IMR-90 (cell line): ENCODE results near the gene COG3. TPM values are rescaled to one million over a fixed set of nuclear protein-coding genes. Genes with fewer than 3 reads are reported as not detected.

ENCODE experiments used
- ATAC-seq: fragments of 200-7000 bp; cut with Tn5 transposase; 2 replicates; pipeline ENCODE4 v1.9.1; 2020; ENCODE audit warnings: low read depth, mild to moderate bottlenecking, moderate library complexity
- BruUV-seq: library from RNA; stranded (reverse); fragments of 400-500 nt; replicated peaks from 2 replicates; lab custom pipeline; 2021; lab: Mats Ljungman, UMichigan
- CTCF ChIA-PET: fragments of 300-600 bp; formaldehyde crosslinking; extraction: SDS; loops from one replicate; lab custom pipeline; 2021; ENCODE audit warnings: antibody characterized with exemption; lab: Yijun Ruan, JAX
- POLR2A ChIA-PET: fragments of 300-600 bp; sonication (Branson Sonifier 250); formaldehyde crosslinking; loops from one replicate; lab custom pipeline; 2022; ENCODE audit warnings: antibody characterized with exemption; ENCODE audit not compliant: unreplicated experiment; lab: Charles Lee
- DNase-seq: peaks from one replicate; pipeline ENCODE4 v3.0.0; 2013
- H2AFZ ChIP-seq: replicated peaks from 2 replicates; pipeline ENCODE3; 2013; ENCODE audit warnings: low read length, mild to moderate bottlenecking; ENCODE audit not compliant: poor library complexity
- H2AK5ac ChIP-seq: 2 replicates; pipeline ENCODE4 v1.6.1; 2013; ENCODE audit warnings: low read depth, low read length, inconsistent platforms
- H2AK9ac ChIP-seq: replicated peaks from 2 replicates; pipeline ENCODE3; 2013; ENCODE audit warnings: mild to moderate bottlenecking, low read depth, low read length, moderate library complexity; ENCODE audit not compliant: poor library complexity
- H2BK120ac ChIP-seq: 2 replicates; pipeline ENCODE4 v1.6.1; 2013; ENCODE audit warnings: low read depth, low read length, inconsistent platforms
- H2BK15ac ChIP-seq: 3 replicates; pipeline ENCODE4 v1.6.1; 2013; ENCODE audit warnings: low read depth, low read length, inconsistent platforms
- H2BK20ac ChIP-seq: 2 replicates; pipeline ENCODE4 v1.6.1; 2013; ENCODE audit warnings: low read depth, mild to moderate bottlenecking, inconsistent platforms, low read length, moderate library complexity
- H2BK5ac ChIP-seq: 2 replicates; pipeline ENCODE4 v1.6.1; 2013; ENCODE audit warnings: mild to moderate bottlenecking, low read depth, low read length, inconsistent platforms; ENCODE audit not compliant: poor library complexity, severe bottlenecking
- H3K14ac ChIP-seq: replicated peaks from 2 replicates; pipeline ENCODE4 v1.6.1; 2013; ENCODE audit warnings: low read depth, low read length, inconsistent platforms
- H3K18ac ChIP-seq: 2 replicates; pipeline ENCODE4 v1.6.1; 2013; ENCODE audit warnings: low read depth, low read length, control low read depth
- H3K23ac ChIP-seq: 2 replicates; pipeline ENCODE4 v1.6.1; 2013; ENCODE audit warnings: low read depth, low read length, inconsistent platforms
- H3K27ac ChIP-seq: 2 replicates; pipeline ENCODE4 v1.5.1; 2013; ENCODE audit warnings: mild to moderate bottlenecking, control low read depth, low read length; ENCODE audit not compliant: insufficient read depth
- H3K27me3 ChIP-seq: 2 replicates; pipeline ENCODE4 v1.6.1; 2013; ENCODE audit warnings: low read length; ENCODE audit not compliant: control insufficient read depth, insufficient read depth
- H3K36me3 ChIP-seq: 2 replicates; pipeline ENCODE4 v1.6.1; 2013; ENCODE audit warnings: low read length, mixed read lengths; ENCODE audit not compliant: control insufficient read depth, insufficient read depth
- H3K4ac ChIP-seq: 2 replicates; pipeline ENCODE4 v1.6.1; 2013; ENCODE audit warnings: low read depth, low read length, inconsistent platforms
- H3K4me1 ChIP-seq: 2 replicates; pipeline ENCODE4 v1.6.1; 2013; ENCODE audit warnings: low read length, mixed read lengths; ENCODE audit not compliant: control insufficient read depth, insufficient read depth
- H3K4me2 ChIP-seq: 2 replicates; pipeline ENCODE4 v1.6.1; 2013; ENCODE audit warnings: low read depth, mild to moderate bottlenecking, control low read depth, low read length, moderate library complexity
- H3K4me3 ChIP-seq: 2 replicates; pipeline ENCODE4 v1.5.1; 2013; ENCODE audit warnings: low read depth, mild to moderate bottlenecking, control low read depth, low read length, moderate library complexity; ENCODE audit not compliant: insufficient read depth
- H3K56ac ChIP-seq: 2 replicates; pipeline ENCODE4 v1.6.1; 2013; ENCODE audit warnings: low read length, inconsistent platforms; ENCODE audit not compliant: insufficient read depth; ENCODE audit errors: extremely low read depth
- H3K79me1 ChIP-seq, 2 experiments: 2 replicates each; pipeline ENCODE4 v1.6.1; 2013; ENCODE audit warnings: low read length in 2 of 2, inconsistent platforms in 1 of 2, low read depth in 1 of 2
- H3K9ac ChIP-seq: 2 replicates; pipeline ENCODE4 v1.6.1; 2013; ENCODE audit warnings: low read depth, low read length, control low read depth
- H3K9me1 ChIP-seq: 2 replicates; pipeline ENCODE4 v1.6.1; 2013; ENCODE audit warnings: low read length, inconsistent platforms; ENCODE audit not compliant: insufficient read depth
- H3K9me3 ChIP-seq: 2 replicates; pipeline ENCODE4 v1.6.1; 2013; ENCODE audit warnings: low read length; ENCODE audit not compliant: control insufficient read depth, insufficient read depth
- H4K20me1 ChIP-seq: 2 replicates; pipeline ENCODE4 v1.6.1; 2013; ENCODE audit warnings: low read length, inconsistent platforms; ENCODE audit not compliant: insufficient read depth
- H4K5ac ChIP-seq: 2 replicates; pipeline ENCODE4 v1.6.1; 2013; ENCODE audit warnings: mild to moderate bottlenecking, low read depth, low read length, control low read depth
- H4K8ac ChIP-seq, 2 experiments: 2 replicates each; pipeline ENCODE4 v1.6.1; 2013; ENCODE audit warnings: low read depth in 2 of 2, low read length in 2 of 2, control low read depth in 1 of 2, inconsistent platforms in 1 of 2
- H4K91ac ChIP-seq: 2 replicates; pipeline ENCODE4 v1.6.1; 2013; ENCODE audit warnings: low read depth, low read length, inconsistent platforms; ENCODE audit not compliant: insufficient read depth
- FOS ChIP-seq: fragments of 150-350 bp; IDR thresholded peaks from 2 replicates; pipeline ENCODE4 v1.6.1; 2016; ENCODE audit warnings: low read depth, low read length
- WGBS, 2 experiments: methylation state at CpG; one replicate each; pipeline versions ENCODE4 v1.1.5 to v1.1.7; 2013; ENCODE audit warnings: missing lambda C conversion rate in 2 of 2; ENCODE audit not compliant: insufficient read length in 1 of 2; ENCODE audit errors: extremely low coverage in 2 of 2; 5-methylcytosine and 5-hydroxymethylcytosine counted together
- dilution Hi-C: fragments of 300-500 bp; cut with HindIII; formaldehyde crosslinking; loops from one replicate; pipeline ENCODE4 v1.14.3; 2018; ENCODE audit warnings: low sequenced_read_pairs; ENCODE audit not compliant: unreplicated experiment
- in situ Hi-C: fragments of 300-500 bp; cut with MboI; formaldehyde crosslinking; loops from 3 replicates; pipeline ENCODE4 v1.14.3; 2019; ENCODE audit warnings: low sequenced_read_pairs, inconsistent platforms, mixed read lengths
- intact Hi-C: fragments of 100-400 bp; cut with micrococcal nuclease; formaldehyde crosslinking; loops from 2 replicates; pipeline ENCODE4 v1.10.0; 2022
- polyA plus RNA-seq, 3 experiments: library from polyadenylated mRNA; depleted of rRNA; stranded (reverse); fragments of >200 nt; gene quantifications; 2 replicates each; pipeline ENCODE4 v1.2.3, GENCODE V29; 2012; ENCODE audit warnings: low replicate concordance in 1 of 3
- total RNA-seq: library from RNA; depleted of rRNA; stranded (reverse); fragments of >200 nt; gene quantifications from 2 replicates; pipeline ENCODE4 v1.2.3, GENCODE V29; 2012
- TF ChIP-seq, protein P1 (sequence below): conservative IDR thresholded peaks from 2 replicates; pipeline ENCODE4 v1.5.1; 2012; ENCODE audit warnings: mild to moderate bottlenecking, low read depth, low read length, improper control_type of control experiment

Gene COG3
- total and polyA plus RNA-seq, 2 of the 4 experiments (the other 2 are of a cell fraction) = 21.7 to 31.9 TPM

GRCh38 chr13:45521297-45521696 lies 56.6 kb downstream of the COG3 start:
- Histone ChIP-seq H3K36me3 (peaks cover 19% of the 10 kb centered on the region), H3K18ac (peak overlapping the region; percentile 10; the same call in 1 of the 2 replicates), H3K79me1 (peaks cover 3 to 32% of the 10 kb centered on the region in 2 experiments; a peak in 2 of 4 replicates), H3K9me1 (peaks cover 4% of the 10 kb centered on the region; the same call in 1 of the 2 replicates), H2AK9ac (peak overlapping the region; percentile 29), H3K14ac (peak overlapping the region; percentile 54; the same call in 1 of the 2 replicates), H2BK15ac (no peak overlapping the region), H3K56ac (no peak overlapping the region), H3K4me3 (no peak overlapping the region), H2BK120ac (peak overlapping the region; percentile 1; the same call in 1 of the 2 replicates), H4K8ac (peak overlapping the region; percentile 46 to 83; a peak in 3 of 4 replicates), H2BK5ac (peak overlapping the region; percentile 83), H3K9ac (peak overlapping the region; percentile 64; the same call in 1 of the 2 replicates), H3K4ac (peak overlapping the region; percentile 49), H3K23ac (no peak overlapping the region), H3K9me3 (no peaks in the 10 kb centered on the region), H2AFZ (peak overlapping the region; percentile 39), H3K4me1 (peaks cover 12% of the 10 kb centered on the region), H3K27ac (peak overlapping the region; percentile 81; the same call in 1 of the 2 replicates), H3K4me2 (no peak overlapping the region), H3K27me3 (no peaks in the 10 kb centered on the region), H4K20me1 (no peaks in the 10 kb centered on the region), H4K91ac (peak overlapping the region; percentile 71), H2AK5ac (peak overlapping the region; percentile 76), H2BK20ac (0 out of 2 replicates have a peak overlapping the region, but pooled peaks have one; percentile 20), H4K5ac (no peak overlapping the region)
- TF ChIP-seq FOS = peak; percentile 4; the same call in 1 of the 2 replicates
- TF ChIP-seq, protein P1, sequence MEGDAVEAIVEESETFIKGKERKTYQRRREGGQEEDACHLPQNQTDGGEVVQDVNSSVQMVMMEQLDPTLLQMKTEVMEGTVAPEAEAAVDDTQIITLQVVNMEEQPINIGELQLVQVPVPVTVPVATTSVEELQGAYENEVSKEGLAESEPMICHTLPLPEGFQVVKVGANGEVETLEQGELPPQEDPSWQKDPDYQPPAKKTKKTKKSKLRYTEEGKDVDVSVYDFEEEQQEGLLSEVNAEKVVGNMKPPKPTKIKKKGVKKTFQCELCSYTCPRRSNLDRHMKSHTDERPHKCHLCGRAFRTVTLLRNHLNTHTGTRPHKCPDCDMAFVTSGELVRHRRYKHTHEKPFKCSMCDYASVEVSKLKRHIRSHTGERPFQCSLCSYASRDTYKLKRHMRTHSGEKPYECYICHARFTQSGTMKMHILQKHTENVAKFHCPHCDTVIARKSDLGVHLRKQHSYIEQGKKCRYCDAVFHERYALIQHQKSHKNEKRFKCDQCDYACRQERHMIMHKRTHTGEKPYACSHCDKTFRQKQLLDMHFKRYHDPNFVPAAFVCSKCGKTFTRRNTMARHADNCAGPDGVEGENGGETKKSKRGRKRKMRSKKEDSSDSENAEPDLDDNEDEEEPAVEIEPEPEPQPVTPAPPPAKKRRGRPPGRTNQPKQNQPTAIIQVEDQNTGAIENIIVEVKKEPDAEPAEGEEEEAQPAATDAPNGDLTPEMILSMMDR = no peak
- intact Hi-C loops (no loop called here), in situ Hi-C loops (no loop called here), dilution Hi-C loops (no loop called here)
- DNase-seq (peak; percentile 86), ATAC-seq (peak; percentile 69)
- ChIA-PET POLR2A (no interaction called here), CTCF (interaction anchor here (0.6 to 0.7 kb wide), 2 partner anchors 17 to 34 kb away, joined by 3 read pairs; no protein-coding TSS in a partner anchor)
- no CpG with 5 or more reads among the region's 4 CpGs for WGBS, 2 experiments
- no TSS peak for BruUV-seq
